Fibroblast of the aortic adventitia (primary cell): ENCODE measurements around the gene CSMD2. TPM values are rescaled to one million over a fixed set of nuclear protein-coding genes. Genes with fewer than 3 reads are reported as not detected.
A peak's percentile ranks its signal among the peaks of the same experiment; 100 is the strongest.

Experiments used
- DNase-seq: peaks from one replicate; pipeline ENCODE4 v3.0.0-alpha.2; 2010; ENCODE audit warnings: low read depth
- H3K4me3 ChIP-seq: 2 replicates; pipeline ENCODE4 v1.5.1; 2011; ENCODE audit warnings: low read depth, mild to moderate bottlenecking, control low read depth, low read length, moderate library complexity
- total RNA-seq: library from RNA; depleted of rRNA; stranded (reverse); fragments of >200 nt; gene quantifications from 2 replicates; pipeline ENCODE4 v1.2.3, GENCODE V29; 2012; ENCODE audit warnings: low replicate concordance
- TF ChIP-seq, protein P1 (sequence below): IDR thresholded peaks from 2 replicates; pipeline ENCODE4 v1.5.1; 2011; ENCODE audit warnings: mild to moderate bottlenecking, low read length, control low read depth, inconsistent platforms; ENCODE audit not compliant: insufficient read depth

The CSMD2 gene
- total RNA-seq, 1 donor = 6.6 TPM

DNA sequence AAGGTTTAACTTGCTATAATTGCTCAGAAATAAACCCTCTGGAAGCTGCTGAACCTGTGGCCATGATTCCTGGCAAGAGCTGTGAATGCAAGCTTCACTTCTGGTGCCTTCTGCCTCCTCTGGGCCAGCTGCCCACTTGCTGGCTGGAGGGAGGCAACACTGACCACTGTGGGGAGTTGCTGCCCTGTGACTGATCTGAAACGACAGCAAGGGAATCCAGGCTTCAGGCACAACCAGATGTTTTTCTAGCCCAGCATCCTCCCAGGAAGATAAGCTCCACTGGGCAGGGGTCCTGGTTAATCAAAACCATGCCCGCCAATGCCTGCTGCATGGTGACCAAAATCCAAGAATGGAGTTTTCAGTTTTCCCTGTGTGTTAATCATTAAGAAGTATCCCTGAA is 481.1 kb downstream of the CSMD2 start:
- TF ChIP-seq, protein P1, sequence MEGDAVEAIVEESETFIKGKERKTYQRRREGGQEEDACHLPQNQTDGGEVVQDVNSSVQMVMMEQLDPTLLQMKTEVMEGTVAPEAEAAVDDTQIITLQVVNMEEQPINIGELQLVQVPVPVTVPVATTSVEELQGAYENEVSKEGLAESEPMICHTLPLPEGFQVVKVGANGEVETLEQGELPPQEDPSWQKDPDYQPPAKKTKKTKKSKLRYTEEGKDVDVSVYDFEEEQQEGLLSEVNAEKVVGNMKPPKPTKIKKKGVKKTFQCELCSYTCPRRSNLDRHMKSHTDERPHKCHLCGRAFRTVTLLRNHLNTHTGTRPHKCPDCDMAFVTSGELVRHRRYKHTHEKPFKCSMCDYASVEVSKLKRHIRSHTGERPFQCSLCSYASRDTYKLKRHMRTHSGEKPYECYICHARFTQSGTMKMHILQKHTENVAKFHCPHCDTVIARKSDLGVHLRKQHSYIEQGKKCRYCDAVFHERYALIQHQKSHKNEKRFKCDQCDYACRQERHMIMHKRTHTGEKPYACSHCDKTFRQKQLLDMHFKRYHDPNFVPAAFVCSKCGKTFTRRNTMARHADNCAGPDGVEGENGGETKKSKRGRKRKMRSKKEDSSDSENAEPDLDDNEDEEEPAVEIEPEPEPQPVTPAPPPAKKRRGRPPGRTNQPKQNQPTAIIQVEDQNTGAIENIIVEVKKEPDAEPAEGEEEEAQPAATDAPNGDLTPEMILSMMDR = peak; percentile 4
- no peak overlapping the region for H3K4me3 ChIP-seq
- DNase-seq = peak; percentile 60

DNA sequence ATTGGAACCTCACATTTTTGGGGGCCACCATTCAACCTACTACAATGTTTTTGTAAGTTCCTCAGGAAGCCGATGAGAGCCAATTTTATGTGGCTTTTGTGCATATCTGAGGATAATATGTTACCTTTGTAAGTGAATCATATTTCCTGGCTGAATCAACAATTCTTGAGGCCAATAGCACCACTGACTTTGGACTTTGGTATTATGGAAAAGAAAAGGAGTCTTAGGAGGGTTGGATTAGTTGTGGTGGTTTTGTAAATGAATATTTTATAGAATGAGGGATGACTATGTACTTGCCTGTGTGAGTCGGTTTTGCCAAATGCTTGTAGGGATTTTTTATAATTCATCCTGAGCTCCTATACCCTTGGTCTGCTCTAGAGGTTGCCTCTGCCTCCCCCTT is 482.7 kb downstream of the CSMD2 start:
- TF ChIP-seq, protein P1 = no peak
- DNase-seq = peak; percentile 60
- no peak overlapping the region for H3K4me3 ChIP-seq

DNA sequence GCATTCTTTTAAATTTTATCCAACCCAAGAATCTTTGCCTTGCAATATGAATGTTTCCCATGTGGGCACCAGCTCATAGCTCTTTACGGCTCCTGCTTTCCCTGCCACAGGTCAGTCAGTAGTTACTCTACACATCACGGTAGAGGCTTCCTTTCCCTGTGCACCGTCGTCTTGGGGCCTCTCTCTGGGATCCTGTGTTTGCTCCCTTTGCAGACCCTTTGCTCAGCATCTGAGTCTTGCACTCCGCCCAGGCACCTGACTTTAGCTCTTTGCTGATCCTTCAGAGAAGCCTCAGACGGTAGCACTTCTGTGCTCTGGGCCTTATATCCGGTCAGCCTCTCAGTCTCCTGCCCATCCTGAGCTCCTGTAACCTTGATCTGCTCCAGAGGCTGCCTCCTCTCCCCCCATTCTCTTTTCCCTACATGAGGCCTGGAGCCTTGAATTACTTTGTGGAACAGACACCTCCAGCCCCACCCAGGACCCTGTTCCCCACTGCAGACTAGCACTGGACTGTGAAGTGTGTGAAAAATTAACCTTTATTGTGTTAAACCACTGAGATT is 484.7 kb downstream of the CSMD2 start:
- DNase-seq = no peak
- H3K4me3 ChIP-seq = no peak overlapping the region
- TF ChIP-seq, protein P1 = no peak

DNA sequence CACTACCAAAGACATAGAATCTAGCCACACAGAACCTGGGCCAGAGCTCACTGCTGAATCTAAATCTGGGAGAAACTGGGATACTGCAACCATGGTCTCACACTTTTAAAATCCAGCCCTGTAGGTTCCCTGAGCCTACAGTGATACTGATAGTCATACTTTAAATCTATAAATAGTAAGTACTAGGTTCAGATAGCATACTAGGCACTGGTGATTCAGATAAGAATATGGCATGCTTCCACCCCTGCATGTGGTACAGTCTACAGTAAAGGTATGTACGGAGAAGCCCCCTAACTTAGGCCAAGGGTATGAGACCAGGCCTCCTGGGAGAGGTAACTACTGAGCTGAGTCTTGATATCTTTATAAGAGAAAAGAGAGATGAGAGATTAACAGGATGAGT is 494.5 kb downstream of the CSMD2 start:
- H3K4me3 ChIP-seq = no peak overlapping the region
- DNase-seq = no peak
- TF ChIP-seq, protein P1 = no peak

DNA sequence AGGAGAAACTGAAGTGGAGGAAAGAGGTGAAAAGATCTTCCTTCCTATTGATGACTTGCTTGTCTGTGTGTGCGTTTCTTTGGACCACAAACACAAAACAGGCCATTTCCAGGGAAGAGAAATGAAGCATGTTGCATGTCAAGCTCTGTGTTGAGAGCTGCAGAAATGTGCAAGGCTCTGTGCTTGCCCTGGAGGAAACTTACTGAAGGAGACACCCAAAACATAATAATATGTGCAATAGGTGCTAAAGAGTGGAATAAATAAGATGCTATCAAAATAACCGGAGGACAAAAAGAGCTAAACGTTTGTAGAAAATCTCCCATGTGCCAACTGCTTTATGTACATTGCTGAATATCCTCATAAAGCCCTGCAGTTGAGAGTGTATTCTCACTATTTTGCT is 496.3 kb downstream of the CSMD2 start:
- TF ChIP-seq, protein P1 = no peak
- no peak overlapping the region for H3K4me3 ChIP-seq
- DNase-seq = no peak

DNA sequence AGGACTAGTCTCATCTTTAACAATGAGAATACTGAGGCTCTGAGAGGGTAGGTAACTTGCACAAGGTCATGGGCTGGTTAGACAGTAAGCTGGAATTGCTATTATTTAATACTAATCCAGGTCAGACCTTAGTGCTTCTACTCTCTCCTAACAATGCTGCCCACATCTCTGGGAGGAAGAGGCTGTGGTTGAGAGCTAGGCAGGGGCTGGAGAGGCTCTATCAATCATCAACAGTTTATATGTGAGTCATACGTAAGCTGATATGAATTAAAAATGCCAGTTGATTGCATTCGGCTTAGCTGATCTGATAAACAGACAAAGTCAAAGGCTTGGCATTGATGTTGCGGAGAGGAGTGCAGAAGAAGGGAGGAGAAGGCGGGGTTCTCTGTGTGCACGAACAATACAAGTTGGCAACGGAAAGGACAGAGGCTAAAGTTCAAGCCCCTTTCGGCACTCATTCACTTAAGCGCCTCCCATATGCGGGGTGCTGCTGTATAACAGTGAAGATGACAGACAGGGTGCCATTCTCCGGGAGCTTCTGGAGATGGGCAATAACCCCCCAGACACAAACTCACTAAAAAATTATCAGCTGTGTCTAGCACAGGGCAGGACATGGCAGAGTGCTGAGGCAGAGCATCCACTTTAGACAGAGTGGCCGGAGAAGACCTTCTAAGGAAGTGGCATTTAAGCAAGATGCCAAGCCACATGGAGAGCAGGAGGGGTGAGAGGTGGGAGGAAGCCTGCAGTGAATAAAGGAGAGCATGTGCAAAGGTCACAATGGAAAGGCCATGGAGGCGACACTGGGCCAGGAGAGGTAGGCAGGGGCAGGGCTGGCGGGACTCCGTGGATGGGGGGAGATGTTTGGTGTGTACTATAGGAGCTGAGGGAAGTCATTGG is 497.4 kb downstream of the CSMD2 start:
- no peak overlapping the region for H3K4me3 ChIP-seq
- TF ChIP-seq, protein P1 = no peak
- no peak for DNase-seq
